VCaP (cell line): ENCODE measurements around the gene TTC28.

Source experiments
- H3K27ac ChIP-seq: fragments of 450-650 bp; 2 replicates; pipeline ENCODE4 v1.5.1; 2017
- TF ChIP-seq, protein P1 (sequence below): fragments of 450-650 bp; conservative IDR thresholded peaks from 2 replicates; pipeline ENCODE4 v1.5.1; 2017; ENCODE audit warnings: mild to moderate bottlenecking, moderate library complexity

The TTC28 gene

DNA sequence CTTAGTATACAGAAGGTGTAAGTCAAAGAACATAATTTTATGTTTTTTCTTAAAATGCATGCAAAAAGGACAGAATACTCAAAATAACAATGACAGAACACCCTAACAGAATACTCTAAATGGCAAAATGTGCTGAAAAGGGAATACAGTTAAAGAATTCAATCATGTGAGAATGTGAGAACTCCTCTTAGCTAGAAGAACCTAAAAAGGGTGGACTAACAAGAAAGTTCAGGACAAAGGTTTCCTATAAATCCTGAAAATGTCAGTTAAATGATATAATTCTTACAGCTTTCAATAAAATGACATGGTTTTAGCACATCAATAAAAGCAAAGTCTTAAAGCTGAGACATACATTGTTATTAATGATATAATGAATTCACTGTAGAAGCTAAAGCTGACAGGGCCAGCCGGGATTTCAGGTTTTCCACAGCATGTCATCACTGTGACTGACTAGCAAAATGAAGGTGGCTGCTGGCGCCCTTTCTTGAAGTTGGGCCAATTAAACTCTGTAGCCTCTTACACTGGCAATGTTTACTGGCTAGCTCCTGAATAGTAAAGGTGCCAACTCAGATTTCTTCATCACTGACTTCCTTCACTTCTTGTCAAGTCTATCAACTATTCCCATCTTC lies 244.4 kb downstream of the TTC28 start:
- no peak overlapping the region for H3K27ac ChIP-seq
- TF ChIP-seq, protein P1, sequence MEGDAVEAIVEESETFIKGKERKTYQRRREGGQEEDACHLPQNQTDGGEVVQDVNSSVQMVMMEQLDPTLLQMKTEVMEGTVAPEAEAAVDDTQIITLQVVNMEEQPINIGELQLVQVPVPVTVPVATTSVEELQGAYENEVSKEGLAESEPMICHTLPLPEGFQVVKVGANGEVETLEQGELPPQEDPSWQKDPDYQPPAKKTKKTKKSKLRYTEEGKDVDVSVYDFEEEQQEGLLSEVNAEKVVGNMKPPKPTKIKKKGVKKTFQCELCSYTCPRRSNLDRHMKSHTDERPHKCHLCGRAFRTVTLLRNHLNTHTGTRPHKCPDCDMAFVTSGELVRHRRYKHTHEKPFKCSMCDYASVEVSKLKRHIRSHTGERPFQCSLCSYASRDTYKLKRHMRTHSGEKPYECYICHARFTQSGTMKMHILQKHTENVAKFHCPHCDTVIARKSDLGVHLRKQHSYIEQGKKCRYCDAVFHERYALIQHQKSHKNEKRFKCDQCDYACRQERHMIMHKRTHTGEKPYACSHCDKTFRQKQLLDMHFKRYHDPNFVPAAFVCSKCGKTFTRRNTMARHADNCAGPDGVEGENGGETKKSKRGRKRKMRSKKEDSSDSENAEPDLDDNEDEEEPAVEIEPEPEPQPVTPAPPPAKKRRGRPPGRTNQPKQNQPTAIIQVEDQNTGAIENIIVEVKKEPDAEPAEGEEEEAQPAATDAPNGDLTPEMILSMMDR: no peak

DNA sequence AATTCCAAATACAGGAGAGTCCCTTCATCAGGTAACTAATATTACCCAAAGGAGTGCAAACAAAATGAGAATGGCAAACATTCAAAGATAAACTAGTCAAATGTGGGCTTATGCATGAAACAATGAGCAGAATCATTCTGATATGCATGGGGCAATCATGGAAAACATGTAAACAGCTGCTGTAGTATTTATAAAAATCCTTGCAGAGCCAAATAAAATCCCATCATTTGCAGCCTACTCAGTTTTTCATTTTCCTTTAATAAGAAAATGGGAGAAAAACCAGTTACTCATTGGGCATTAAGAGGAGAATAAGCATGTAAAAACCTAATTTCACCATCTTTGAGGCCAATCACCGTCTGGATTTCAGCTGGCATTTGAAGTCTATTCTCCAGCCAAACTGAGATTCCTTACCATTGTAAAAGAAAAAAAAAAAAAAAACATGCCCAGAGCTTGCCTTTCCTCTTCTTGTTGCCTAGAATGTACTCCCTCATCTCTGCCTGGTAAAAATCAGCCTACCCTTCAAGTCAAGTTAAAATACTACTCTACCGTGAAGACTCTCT lies 249.1 kb downstream of the TTC28 start:
- TF ChIP-seq, protein P1: no peak
- H3K27ac ChIP-seq: no peak overlapping the region

DNA sequence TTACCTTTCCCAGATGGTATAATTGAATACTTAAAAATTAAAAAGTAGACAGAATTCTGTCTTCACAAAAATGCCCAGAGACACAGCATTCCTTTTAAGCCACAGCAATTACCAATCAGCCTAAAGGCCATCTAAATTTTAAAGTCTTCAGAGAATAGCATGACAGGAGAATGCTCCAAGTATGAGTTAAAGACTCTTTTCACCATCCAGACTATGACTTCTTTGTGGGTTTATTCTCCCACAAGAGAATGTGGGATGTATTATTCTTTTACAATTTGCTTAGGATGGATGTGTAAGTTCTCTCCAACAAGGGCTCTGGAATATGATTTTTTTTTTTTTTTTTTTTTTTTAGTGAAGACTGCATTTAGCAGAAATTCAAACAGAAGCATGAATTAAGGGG lies 249.9 kb downstream of the TTC28 start:
- no peak overlapping the region for H3K27ac ChIP-seq
- TF ChIP-seq, protein P1: no peak

- TF ChIP-seq, protein P1: no peak
- no peak overlapping the region for H3K27ac ChIP-seq
Measured at GRCh38 chr22:28428271-28428670, 251.4 kb downstream of the TTC28 start.

DNA sequence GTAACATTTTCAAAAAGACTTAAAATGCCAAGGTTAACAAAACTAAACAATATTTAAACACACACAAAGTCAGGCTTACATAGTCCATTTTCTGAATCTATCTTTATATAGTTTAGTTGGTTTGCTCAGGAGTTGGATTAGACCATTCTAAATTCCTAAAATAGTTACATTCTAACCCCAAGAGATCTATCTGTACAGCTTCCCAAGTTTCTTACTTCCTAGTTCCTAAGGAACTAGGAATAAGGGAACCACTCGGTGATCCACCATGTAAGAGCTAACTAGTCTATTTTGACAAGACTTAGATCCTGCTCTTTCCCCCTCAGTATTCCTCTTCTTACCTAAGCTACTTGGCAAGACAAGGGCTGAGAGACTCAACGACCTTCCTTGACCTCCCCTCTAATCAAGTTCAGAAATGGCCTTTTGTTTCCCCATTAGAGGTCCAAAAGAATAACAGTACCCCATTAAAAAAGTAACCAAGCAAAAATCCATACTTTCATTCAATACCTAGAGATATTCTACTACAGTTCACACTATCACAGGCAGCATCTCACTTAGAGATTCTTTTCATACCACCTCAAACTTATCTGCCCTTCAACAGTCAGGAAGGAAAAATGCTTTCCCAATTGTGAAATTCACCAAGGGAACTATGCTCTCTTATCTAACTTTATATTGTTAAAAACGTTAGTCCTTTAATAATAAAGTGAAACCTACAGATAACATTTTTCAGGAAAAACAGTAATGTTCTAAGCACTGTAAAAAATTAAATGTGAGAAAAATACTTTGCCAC lies 253.1 kb downstream of the TTC28 start:
- TF ChIP-seq, protein P1: no peak
- no peak overlapping the region for H3K27ac ChIP-seq

- TF ChIP-seq, protein P1: no peak
- H3K27ac ChIP-seq: peak overlapping the region; percentile 57; the same call in 1 of the 2 replicates
Measured at GRCh38 chr22:28425211-28425610, 254.4 kb downstream of the TTC28 start.

DNA sequence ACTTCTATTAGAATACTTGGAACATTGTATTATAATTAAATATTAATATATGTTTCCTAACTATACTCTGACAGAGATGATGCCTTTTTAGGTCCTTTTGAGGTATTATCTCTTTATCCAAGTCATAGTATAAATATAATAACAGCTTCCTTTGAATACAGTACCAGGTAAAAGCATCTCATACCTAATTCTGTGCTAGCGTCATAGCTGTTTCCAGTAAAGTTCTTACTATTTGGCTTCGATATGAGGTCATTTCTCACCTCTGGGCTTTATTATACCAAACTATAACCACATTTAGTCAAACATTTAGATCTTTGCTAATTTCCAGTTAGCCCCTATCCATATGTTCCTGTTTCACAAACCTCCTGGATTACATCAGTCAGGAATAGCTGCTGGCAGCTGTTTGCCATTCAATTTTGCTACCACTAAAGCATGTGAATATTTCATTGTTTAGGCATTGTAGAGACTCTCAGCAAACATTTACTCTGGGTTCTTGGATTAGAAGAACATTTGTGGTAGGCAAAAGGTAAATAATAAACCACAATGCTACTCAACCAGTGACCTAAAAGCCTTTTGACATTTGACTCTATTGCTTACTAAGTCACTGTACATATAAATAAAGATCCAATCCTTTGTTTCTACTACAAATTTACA lies 255.1 kb downstream of the TTC28 start:
- TF ChIP-seq, protein P1: no peak
- H3K27ac ChIP-seq: peak overlapping the region; percentile 57
